BJ (cell line): ENCODE data around the gene KDM6A. TPM values are rescaled to one million over a fixed set of nuclear protein-coding genes. Genes with fewer than 3 reads are reported as not detected.

Experiments used
- CTCF ChIA-PET: fragments of 350-600 bp; formaldehyde crosslinking; extraction: SDS; loops from one replicate; lab custom pipeline; 2021; ENCODE audit warnings: antibody characterized with exemption, inconsistent platforms; lab: Yijun Ruan, JAX
- POLR2A ChIA-PET: fragments of 300-600 bp; sonication (Branson Sonifier 250); formaldehyde crosslinking; extraction: SDS; loops from one replicate; lab custom pipeline; 2021; ENCODE audit warnings: antibody characterized with exemption; lab: Charles Lee
- DNase-seq: peaks from one replicate; pipeline ENCODE4 v3.0.0-alpha.2; 2011; ENCODE audit warnings: low read depth
- H3K27me3 ChIP-seq: 2 replicates; pipeline ENCODE4 v1.6.0; 2011; ENCODE audit warnings: low read length; ENCODE audit not compliant: control insufficient read depth, insufficient read depth
- H3K36me3 ChIP-seq: 2 replicates; pipeline ENCODE4 v1.5.1; 2011; ENCODE audit warnings: low read length; ENCODE audit not compliant: control insufficient read depth, insufficient read depth
- H3K4me3 ChIP-seq: 2 replicates; pipeline ENCODE4 v1.5.1; 2011; ENCODE audit warnings: low read depth, mild to moderate bottlenecking, control low read depth, low read length
- polyA plus RNA-seq: library from polyadenylated mRNA; depleted of rRNA; stranded (reverse); fragments of >200 nt; gene quantifications from 2 replicates; pipeline ENCODE4 v1.2.3, GENCODE V29; 2011
- TF ChIP-seq, protein P1 (sequence below): IDR thresholded peaks from 2 replicates; pipeline ENCODE4 v1.5.1; 2011; ENCODE audit warnings: low read depth, mild to moderate bottlenecking, control low read depth, inconsistent platforms, low read length, moderate library complexity; ENCODE audit not compliant: insufficient read depth

The KDM6A gene
- polyA plus RNA-seq, 1 experiment = 5.4 TPM

- no peak overlapping the region for H3K4me3 ChIP-seq
- H3K27me3 ChIP-seq = no peaks in the 10 kb centered on the region
- DNase-seq = no peak
- POLR2A ChIA-PET = no interaction called here
- no peaks in the 10 kb centered on the region for H3K36me3 ChIP-seq
- TF ChIP-seq, protein P1, sequence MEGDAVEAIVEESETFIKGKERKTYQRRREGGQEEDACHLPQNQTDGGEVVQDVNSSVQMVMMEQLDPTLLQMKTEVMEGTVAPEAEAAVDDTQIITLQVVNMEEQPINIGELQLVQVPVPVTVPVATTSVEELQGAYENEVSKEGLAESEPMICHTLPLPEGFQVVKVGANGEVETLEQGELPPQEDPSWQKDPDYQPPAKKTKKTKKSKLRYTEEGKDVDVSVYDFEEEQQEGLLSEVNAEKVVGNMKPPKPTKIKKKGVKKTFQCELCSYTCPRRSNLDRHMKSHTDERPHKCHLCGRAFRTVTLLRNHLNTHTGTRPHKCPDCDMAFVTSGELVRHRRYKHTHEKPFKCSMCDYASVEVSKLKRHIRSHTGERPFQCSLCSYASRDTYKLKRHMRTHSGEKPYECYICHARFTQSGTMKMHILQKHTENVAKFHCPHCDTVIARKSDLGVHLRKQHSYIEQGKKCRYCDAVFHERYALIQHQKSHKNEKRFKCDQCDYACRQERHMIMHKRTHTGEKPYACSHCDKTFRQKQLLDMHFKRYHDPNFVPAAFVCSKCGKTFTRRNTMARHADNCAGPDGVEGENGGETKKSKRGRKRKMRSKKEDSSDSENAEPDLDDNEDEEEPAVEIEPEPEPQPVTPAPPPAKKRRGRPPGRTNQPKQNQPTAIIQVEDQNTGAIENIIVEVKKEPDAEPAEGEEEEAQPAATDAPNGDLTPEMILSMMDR = no peak
- CTCF ChIA-PET = no interaction called here
Observed at GRCh38 chrX:45077748-45078424, 204.9 kb downstream of the KDM6A start.

- CTCF ChIA-PET = no interaction called here
- TF ChIP-seq, protein P1 = no peak
- H3K36me3 ChIP-seq = no peaks in the 10 kb centered on the region; the same call in 1 of the 2 replicates
- no peak for DNase-seq
- no peaks in the 10 kb centered on the region for H3K27me3 ChIP-seq
- POLR2A ChIA-PET = no interaction called here
- H3K4me3 ChIP-seq = no peak overlapping the region
Observed at GRCh38 chrX:45083314-45083713, 210.3 kb downstream of the KDM6A start.

DNA sequence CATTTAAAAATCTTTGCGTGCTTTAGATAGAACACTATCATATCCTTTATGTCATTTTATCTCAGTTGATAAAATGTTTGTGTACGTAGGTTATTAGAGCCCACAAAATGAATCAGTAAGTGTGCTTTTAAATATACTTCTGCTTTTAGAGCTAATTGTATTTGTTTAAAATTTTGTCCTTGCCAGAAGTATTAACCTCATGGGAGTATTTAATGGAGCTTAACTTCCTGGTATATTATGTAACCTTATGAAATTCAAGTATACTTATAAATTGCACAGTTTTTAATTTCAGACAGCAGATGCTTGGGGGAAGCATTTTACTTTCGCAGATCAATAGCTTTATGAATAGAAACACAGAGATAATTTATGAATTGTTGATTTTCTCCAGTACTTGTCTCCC lies 237.5 kb downstream of the KDM6A start:
- DNase-seq = no peak
- Histone ChIP-seq H3K27me3 (no peaks in the 10 kb centered on the region), H3K36me3 (peaks cover 1% of the 10 kb centered on the region; the same call in 1 of the 2 replicates), H3K4me3 (no peak overlapping the region)
- POLR2A ChIA-PET = no interaction called here
- TF ChIP-seq, protein P1 = no peak
- CTCF ChIA-PET = no interaction called here

DNA sequence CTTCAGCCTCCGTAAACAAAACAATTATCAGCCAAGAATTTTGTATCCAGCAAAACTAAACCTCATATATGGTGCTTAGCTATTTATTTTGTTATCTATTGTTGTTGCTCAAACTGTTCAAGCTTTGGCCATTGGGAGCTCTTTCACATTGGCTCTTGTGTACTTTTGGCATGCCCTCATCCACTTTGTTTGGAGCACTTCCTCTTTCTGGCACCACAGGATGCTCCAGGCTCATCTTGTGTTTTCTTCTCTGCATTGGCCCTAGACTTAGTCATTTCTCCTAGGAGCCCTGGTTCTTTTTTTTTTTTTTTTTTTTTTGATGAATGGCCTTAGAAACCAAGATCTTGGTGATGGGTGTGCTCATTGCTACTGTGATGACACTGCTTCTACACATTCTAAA lies 253.2 kb downstream of the KDM6A start:
- CTCF ChIA-PET = interaction anchor here (0.8 kb wide), 1 partner anchor 25 kb away, joined by 3 read pairs; no protein-coding TSS in a partner anchor
- TF ChIP-seq, protein P1 = no peak
- POLR2A ChIA-PET = no interaction called here

GRCh38 chrX:45128896-45129454 lies 256.0 kb downstream of the KDM6A start:
- DNase-seq = no peak
- Histone ChIP-seq H3K27me3 (no peaks in the 10 kb centered on the region), H3K36me3 (no peaks in the 10 kb centered on the region), H3K4me3 (no peak overlapping the region)
- ChIA-PET POLR2A (no interaction called here), CTCF (interaction anchor here (0.7 kb wide), 1 partner anchor 59 kb away, joined by 3 read pairs; no protein-coding TSS in a partner anchor)
- TF ChIP-seq, protein P1 = no peak

More for the DNA sequence above, 253.2 kb downstream of the KDM6A start:
- no peak for DNase-seq
- Histone ChIP-seq H3K36me3 (no peaks in the 10 kb centered on the region), H3K27me3 (no peaks in the 10 kb centered on the region), H3K4me3 (no peak overlapping the region)
